H9 (cell line): ENCODE data around the gene WWC1. TPM values are rescaled to one million over a fixed set of nuclear protein-coding genes. Genes with fewer than 3 reads are reported as not detected.

ENCODE experiments used
- DNase-seq: peaks from one replicate; pipeline ENCODE4 v3.0.0-alpha.2; 2017
- H2AFZ ChIP-seq: one replicate; pipeline ENCODE4 v1.6.1; 2013; ENCODE audit warnings: mild to moderate bottlenecking, low read length, control low read depth, moderate library complexity
- H2AK5ac ChIP-seq: 2 replicates; pipeline ENCODE4 v1.6.1; 2013; ENCODE audit warnings: low read length, control low read depth, mixed read lengths; ENCODE audit not compliant: insufficient read length
- H2BK120ac ChIP-seq: one replicate; pipeline ENCODE4 v1.6.1; 2013; ENCODE audit warnings: low read depth, mild to moderate bottlenecking, low read length, control low read depth, inconsistent platforms; ENCODE audit not compliant: poor library complexity, severe bottlenecking
- H2BK12ac ChIP-seq: 2 replicates; pipeline ENCODE4 v1.6.1; 2013; ENCODE audit warnings: low read length, control low read depth, mixed read lengths, low read depth; ENCODE audit not compliant: insufficient read length
- H2BK15ac ChIP-seq: 2 replicates; pipeline ENCODE4 v1.6.1; 2013; ENCODE audit warnings: low read depth, low read length, control low read depth
- H2BK20ac ChIP-seq: one replicate; pipeline ENCODE4 v1.6.1; 2013; ENCODE audit warnings: low read depth, mild to moderate bottlenecking, low read length, control low read depth, inconsistent platforms; ENCODE audit not compliant: poor library complexity, severe bottlenecking
- H2BK5ac ChIP-seq: 2 replicates; pipeline ENCODE4 v1.6.1; 2013; ENCODE audit warnings: low read length, control low read depth, mixed read lengths; ENCODE audit not compliant: insufficient read length
- H3K14ac ChIP-seq: 2 replicates; pipeline ENCODE4 v1.6.1; 2013; ENCODE audit warnings: low read length, control low read depth; ENCODE audit not compliant: insufficient read depth
- H3K18ac ChIP-seq: 2 replicates; pipeline ENCODE4 v1.6.1; 2013; ENCODE audit warnings: low read depth, mild to moderate bottlenecking, mixed read lengths, low read length, control low read depth; ENCODE audit not compliant: insufficient read length
- H3K23ac ChIP-seq: 2 replicates; pipeline ENCODE4 v1.6.1; 2013; ENCODE audit warnings: low read length, control low read depth, mixed read lengths, low read depth; ENCODE audit not compliant: insufficient read length
- H3K23me2 ChIP-seq: 2 replicates; pipeline ENCODE4 v1.6.1; 2013; ENCODE audit warnings: low read depth, mild to moderate bottlenecking, mixed read lengths, low read length, control low read depth; ENCODE audit not compliant: insufficient read length, poor library complexity, severe bottlenecking
- H3K27ac ChIP-seq: 2 replicates; pipeline ENCODE4 v1.5.1; 2013; ENCODE audit warnings: low read length, control low read depth, mixed read lengths, low read depth; ENCODE audit not compliant: insufficient read length
- H3K27me3 ChIP-seq: 2 replicates; pipeline ENCODE4 v1.6.1; 2013; ENCODE audit warnings: low read length, control low read depth, inconsistent platforms; ENCODE audit not compliant: insufficient read depth
- H3K4ac ChIP-seq: 2 replicates; pipeline ENCODE4 v1.6.1; 2013; ENCODE audit warnings: low read depth, mild to moderate bottlenecking, control low read depth, inconsistent platforms, low read length, moderate library complexity
- H3K4me1 ChIP-seq: 2 replicates; pipeline ENCODE4 v1.6.1; 2013; ENCODE audit warnings: low read length, control low read depth, inconsistent platforms; ENCODE audit not compliant: insufficient read depth
- H3K4me2 ChIP-seq: 2 replicates; pipeline ENCODE4 v1.6.1; 2013; ENCODE audit warnings: low read length, control low read depth, mixed read lengths; ENCODE audit not compliant: insufficient read length, insufficient read depth
- H3K56ac ChIP-seq: 2 replicates; pipeline ENCODE4 v1.6.1; 2013; ENCODE audit warnings: low read depth, mild to moderate bottlenecking, mixed read lengths, low read length, control low read depth; ENCODE audit not compliant: insufficient read length
- H3K79me1 ChIP-seq: 2 replicates; pipeline ENCODE4 v1.6.1; 2013; ENCODE audit warnings: low read depth, mild to moderate bottlenecking, moderate library complexity, low read length, control low read depth, inconsistent platforms; ENCODE audit not compliant: insufficient read depth, poor library complexity, severe bottlenecking
- H3K79me2 ChIP-seq: 2 replicates; pipeline ENCODE4 v1.6.1; 2013; ENCODE audit warnings: low read length, control low read depth, inconsistent platforms; ENCODE audit not compliant: insufficient read depth
- H3K9ac ChIP-seq: 2 replicates; pipeline ENCODE4 v1.6.1; 2013; ENCODE audit warnings: low read length, control low read depth, mixed read lengths; ENCODE audit not compliant: insufficient read length; ENCODE audit errors: extremely low read depth
- H3K9me3 ChIP-seq: one replicate; pipeline ENCODE4 v1.6.1; 2013; ENCODE audit warnings: low read depth, low read length, inconsistent platforms; ENCODE audit not compliant: control insufficient read depth
- H3T11ph ChIP-seq: one replicate; pipeline ENCODE4 v1.6.1; 2013; ENCODE audit warnings: mild to moderate bottlenecking, low read length, control low read depth, inconsistent platforms
- H4K20me1 ChIP-seq: one replicate; pipeline ENCODE4 v1.6.1; 2013; ENCODE audit not compliant: control insufficient read depth, insufficient read length, insufficient read depth
- H4K5ac ChIP-seq: 2 replicates; pipeline ENCODE4 v1.6.1; 2013; ENCODE audit warnings: low read depth, mild to moderate bottlenecking, mixed read lengths, low read length, control low read depth; ENCODE audit not compliant: insufficient read length
- H4K8ac ChIP-seq: replicated peaks from 2 replicates; pipeline ENCODE4 v1.6.1; 2013; ENCODE audit warnings: low read length, control low read depth, mixed read lengths, low read depth; ENCODE audit not compliant: insufficient read length
- H4K91ac ChIP-seq: 2 replicates; pipeline ENCODE4 v1.6.1; 2013; ENCODE audit warnings: low read depth, mild to moderate bottlenecking, moderate library complexity, mixed read lengths, low read length, control low read depth; ENCODE audit not compliant: insufficient read length
- H3K27ac Mint-ChIP-seq, 3 experiments: 2 replicates in 2 of 3; 3 replicates in 1 of 3; pipeline ENCODE4 v1.8.0; 2020 to 2021; ENCODE audit warnings: mixed read lengths in 3 of 3, mild to moderate bottlenecking in 1 of 3, moderate library complexity in 1 of 3
- H3K27me3 Mint-ChIP-seq: 2 replicates; pipeline ENCODE4 v1.8.0; 2021; ENCODE audit warnings: low read depth, mild to moderate bottlenecking, moderate library complexity, mixed read lengths
- H3K36me3 Mint-ChIP-seq, 3 experiments: 2 replicates in 2 of 3; 3 replicates in 1 of 3; pipeline ENCODE4 v1.8.0; 2020 to 2021; ENCODE audit warnings: low read depth in 3 of 3, mixed read lengths in 3 of 3; ENCODE audit not compliant: insufficient read depth in 1 of 3
- H3K4me1 Mint-ChIP-seq, 2 experiments: 2 replicates each; pipeline ENCODE4 v1.8.0; 2020; ENCODE audit warnings: mixed read lengths in 2 of 2
- H3K4me3 Mint-ChIP-seq, 2 experiments: 2 replicates in 1 of 2; 3 replicates in 1 of 2; pipeline ENCODE4 v1.8.0; 2020 to 2021; ENCODE audit warnings: mild to moderate bottlenecking in 2 of 2, mixed read lengths in 2 of 2, moderate library complexity in 1 of 2
- H3K9me3 Mint-ChIP-seq, 2 experiments: 2 replicates in 1 of 2; 3 replicates in 1 of 2; pipeline ENCODE4 v1.8.0; 2020; ENCODE audit warnings: mild to moderate bottlenecking in 2 of 2, mixed read lengths in 2 of 2, moderate library complexity in 1 of 2
- CTCF ChIP-seq: fragments of 200-600 bp; sonication (generic); conservative IDR thresholded peaks from 3 replicates; pipeline ENCODE4 v1.8.0; 2021; ENCODE audit warnings: antibody characterized with exemption, mild to moderate bottlenecking
- WGBS: extraction: QIAGEN DNeasy Blood & Tissue Kit; methylation state at CpG from one replicate; pipeline ENCODE4 v1.1.7; 2013; ENCODE audit warnings: missing lambda C conversion rate, low lambda C conversion rate, mixed read lengths; ENCODE audit not compliant: insufficient read length; ENCODE audit errors: extremely low coverage; 5-methylcytosine and 5-hydroxymethylcytosine counted together
- total RNA-seq: library from RNA; stranded (reverse); gene quantifications from 2 replicates; pipeline ENCODE4 v1.2.1, GENCODE V29; 2021

WWC1 gene
- total RNA-seq, 1 experiment from 2014 or later, result 28.2 TPM

GRCh38 chr5:168316139-168316578 lies 24.7 kb downstream of the WWC1 start:
- H3K4me2 ChIP-seq, result no peak overlapping the region
- DNase-seq, result no peak
- no peak overlapping the region for H3K18ac ChIP-seq
- H2BK5ac ChIP-seq, result no peak overlapping the region
- peak overlapping the region in 2 of 3 experiments; percentile 36 to 71; a peak in 2 of 7 replicates for H3K27ac Mint-ChIP-seq
- no CpG with 5 or more reads among the region's 9 CpGs for WGBS
- H3K9me3 Mint-ChIP-seq, result no peaks in the 10 kb centered on the region
- no peaks in the 10 kb centered on the region for H3K27me3 ChIP-seq
- H4K5ac ChIP-seq, result no peak overlapping the region
- no peak overlapping the region for H3K56ac ChIP-seq
- H3K36me3 Mint-ChIP-seq, result no peaks in the 10 kb centered on the region; a peak in 1 of 7 replicates
- 0 out of 2 replicates have a peak, but pooled peaks cover under 1% of the 10 kb centered on the region for H3K27me3 Mint-ChIP-seq
- no peak overlapping the region for H2BK12ac ChIP-seq
- H3K14ac ChIP-seq, result no peak overlapping the region
- peaks cover 30 to 40% of the 10 kb centered on the region in 2 experiments for H3K4me1 Mint-ChIP-seq
- H3K4me1 ChIP-seq, result no peaks in the 10 kb centered on the region
- H4K20me1 ChIP-seq, result no peaks in the 10 kb centered on the region
- H3T11ph ChIP-seq, result no peak overlapping the region
- TF ChIP-seq CTCF, result no peak
- no peak overlapping the region for H2BK15ac ChIP-seq
- no peak overlapping the region for H2BK120ac ChIP-seq
- no peak overlapping the region for H2AK5ac ChIP-seq
- H4K91ac ChIP-seq, result no peak overlapping the region
- H4K8ac ChIP-seq, result no peak overlapping the region
- no peak overlapping the region for H3K9ac ChIP-seq
- no peaks in the 10 kb centered on the region for H3K23me2 ChIP-seq
- H2BK20ac ChIP-seq, result no peak overlapping the region
- H3K9me3 ChIP-seq, result no peaks in the 10 kb centered on the region
- H3K79me1 ChIP-seq, result no peaks in the 10 kb centered on the region
- H3K4me3 Mint-ChIP-seq, result no peak overlapping the region
- no peak overlapping the region for H2AFZ ChIP-seq
- H3K23ac ChIP-seq, result no peak overlapping the region
- H3K4ac ChIP-seq, result no peak overlapping the region
- H3K27ac ChIP-seq, result no peak overlapping the region
- H3K79me2 ChIP-seq, result 0 out of 2 replicates have a peak, but pooled peaks cover 2% of the 10 kb centered on the region
